Measurements from ENCODE around the gene PLD1. TPM values are rescaled to one million over a fixed set of nuclear protein-coding genes. Genes with fewer than 3 reads are reported as not detected.
"Not testable (repeated sequence)": the region's sequence is repeated elsewhere in the genome, so short reads cannot be mapped to it uniquely, and the experiment has no call there.

The PLD1 gene
- total RNA-seq, 1 donor from 2014 or later = 43.7 TPM

- no peak for DNase-seq (ENCODE audit: low spot score)
Measured at GRCh38 chr3:171615686-171616085, 194.6 kb downstream of the PLD1 start.

DNA sequence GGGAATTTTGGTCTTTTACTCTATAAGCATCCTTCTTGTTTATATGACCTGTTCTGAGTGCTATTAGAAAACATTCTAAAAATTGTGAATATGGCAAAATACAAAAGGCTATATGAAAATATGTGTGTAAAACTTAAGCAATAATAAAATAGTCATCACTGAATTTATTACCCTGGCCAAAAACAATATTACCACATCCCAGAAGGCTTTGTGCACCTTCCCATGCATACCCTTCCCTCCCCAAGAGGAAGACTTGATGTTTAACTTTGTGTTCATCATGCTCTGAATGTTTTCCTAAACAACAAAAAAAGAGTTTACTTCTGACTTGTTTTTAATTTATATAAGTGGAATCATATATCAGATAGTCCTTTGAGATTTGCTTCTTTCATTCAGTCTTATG is 195.0 kb downstream of the PLD1 start:
- DNase-seq (ENCODE audit: low spot score) = no peak

- DNase-seq (ENCODE audit: low spot score) = no peak
Measured at GRCh38 chr3:171614318-171614921, 195.9 kb downstream of the PLD1 start.

DNA sequence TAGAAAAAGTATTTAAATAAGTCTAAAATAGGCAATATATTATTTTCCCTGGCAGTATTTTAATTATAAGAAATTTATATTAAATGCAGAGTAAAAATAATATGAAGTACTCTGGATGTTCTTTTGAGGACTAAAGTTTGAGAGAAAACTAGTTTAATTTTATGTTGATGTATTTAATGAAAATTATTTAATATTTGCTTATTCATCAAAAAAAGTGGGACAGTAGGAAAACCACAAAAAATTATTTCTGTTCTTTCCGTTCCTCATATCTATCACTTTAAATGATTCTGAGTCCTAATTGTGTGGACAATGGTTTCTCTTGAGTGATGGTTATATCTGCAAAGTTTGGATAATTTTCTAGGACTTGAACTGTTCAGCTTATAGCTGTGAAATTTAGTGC is 202.8 kb downstream of the PLD1 start:
- DNase-seq (ENCODE audit: low spot score) = no peak

DNA sequence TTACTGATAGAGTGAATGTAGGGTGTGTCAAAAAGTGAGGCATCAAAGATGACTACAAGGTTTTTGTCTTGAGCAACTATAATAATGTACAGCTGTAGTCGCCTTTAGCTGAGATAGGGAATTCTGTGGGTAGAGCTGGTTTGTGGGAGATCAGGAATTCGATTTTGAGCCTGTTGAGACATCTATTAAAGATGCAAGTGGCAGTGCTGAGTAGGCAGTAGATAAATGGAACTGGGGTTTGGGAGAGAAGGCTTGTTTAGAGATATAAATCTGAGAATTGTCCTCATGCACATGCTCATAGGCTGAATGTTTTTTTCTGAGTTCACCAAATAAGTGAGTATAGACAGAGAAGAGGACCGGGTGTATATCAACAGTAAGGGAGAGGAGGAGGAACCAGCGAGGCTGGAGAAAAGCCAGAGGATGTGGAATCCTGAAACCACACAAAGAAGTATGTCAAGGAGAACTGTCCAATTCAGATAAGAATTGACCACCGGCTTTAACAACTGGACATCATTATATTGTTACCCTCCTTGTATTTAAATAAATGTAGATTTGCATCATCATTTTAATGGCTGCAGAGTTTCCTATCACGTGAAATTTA is 204.0 kb downstream of the PLD1 start:
- DNase-seq (ENCODE audit: low spot score) = no peak

DNA sequence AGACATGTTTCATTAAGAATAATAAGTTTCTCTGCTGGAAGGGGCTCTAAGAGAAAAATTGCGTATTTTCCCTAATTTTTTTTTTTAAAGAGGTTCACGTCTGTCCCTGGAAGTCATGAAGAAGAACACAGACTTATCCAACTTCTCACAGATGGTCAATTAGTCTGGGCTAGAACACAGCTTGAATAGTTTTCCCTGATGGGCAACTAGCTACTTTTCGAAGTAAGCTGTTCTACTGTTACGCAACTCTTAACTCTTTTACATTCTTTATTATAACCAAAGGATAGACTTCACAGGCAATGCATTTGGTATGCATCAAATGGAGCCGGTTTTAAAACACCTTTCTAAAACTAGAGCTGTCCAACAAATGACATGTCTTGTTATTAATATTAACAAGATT is 205.9 kb downstream of the PLD1 start:
- no peak for DNase-seq (ENCODE audit: low spot score)

DNA sequence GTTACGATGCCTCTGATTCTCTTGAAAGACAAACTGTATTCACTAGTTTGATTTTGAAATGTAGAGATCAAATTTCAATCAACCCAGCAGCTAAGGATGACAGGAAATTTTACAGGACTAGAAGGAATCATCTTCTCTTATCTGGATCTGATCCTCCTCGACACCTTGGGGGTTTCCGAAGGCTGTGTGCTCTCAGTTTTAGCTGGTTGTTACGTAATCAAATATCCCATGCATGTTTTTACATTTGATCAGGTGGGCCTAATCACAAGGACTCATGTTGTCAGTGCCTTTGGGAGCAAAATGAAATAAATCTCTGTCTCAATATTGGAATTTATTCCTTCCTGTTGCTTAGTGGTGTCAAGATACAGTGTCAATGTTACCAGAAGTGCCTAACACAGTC is 208.2 kb downstream of the PLD1 start:
- no peak for DNase-seq (ENCODE audit: low spot score)

GRCh38 chr3:171600030-171600429 is 210.3 kb downstream of the PLD1 start:
- DNase-seq (ENCODE audit: low spot score) = no peak

GRCh38 chr3:171598990-171599389 is 211.3 kb downstream of the PLD1 start:
- DNase-seq (ENCODE audit: low spot score) = no peak

DNA sequence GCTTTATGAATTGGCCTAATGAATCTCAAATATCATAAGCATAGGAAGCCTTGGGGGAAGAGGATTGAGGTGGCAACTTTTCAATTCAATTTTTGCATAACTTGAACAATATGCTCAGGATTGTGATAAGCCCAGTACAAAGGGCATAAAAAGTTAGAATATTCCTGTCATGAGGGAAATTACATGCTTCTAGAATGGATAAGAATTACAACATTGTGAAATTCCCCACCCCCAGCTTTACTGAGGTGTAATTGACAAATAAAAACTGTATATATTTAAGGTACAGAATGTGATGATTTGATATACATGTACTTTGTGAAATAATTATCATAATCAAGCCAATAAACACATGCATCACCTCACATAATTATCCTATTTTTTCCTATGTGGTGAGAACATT is 217.5 kb downstream of the PLD1 start:
- DNase-seq (ENCODE audit: low spot score) = no peak

DNA sequence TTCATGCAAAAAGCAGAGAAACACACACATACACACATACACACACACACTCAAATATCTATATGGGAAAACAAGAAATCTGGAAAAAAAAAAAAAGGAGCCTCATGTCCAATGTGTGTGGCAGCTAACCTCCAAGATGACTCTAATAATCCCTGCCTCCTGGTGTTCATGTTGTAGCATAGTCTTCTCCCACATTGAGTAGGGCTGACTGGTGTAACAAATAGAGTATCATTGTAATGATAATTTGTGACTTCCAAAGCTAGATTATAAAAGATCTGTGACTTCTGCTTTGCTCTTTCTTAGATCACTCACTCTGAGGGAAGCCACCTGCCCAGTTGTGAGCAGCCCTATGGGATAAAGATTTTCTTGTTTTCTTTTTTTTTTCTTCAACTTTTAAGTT is 219.2 kb downstream of the PLD1 start:
- DNase-seq (ENCODE audit: low spot score) = no peak

DNA sequence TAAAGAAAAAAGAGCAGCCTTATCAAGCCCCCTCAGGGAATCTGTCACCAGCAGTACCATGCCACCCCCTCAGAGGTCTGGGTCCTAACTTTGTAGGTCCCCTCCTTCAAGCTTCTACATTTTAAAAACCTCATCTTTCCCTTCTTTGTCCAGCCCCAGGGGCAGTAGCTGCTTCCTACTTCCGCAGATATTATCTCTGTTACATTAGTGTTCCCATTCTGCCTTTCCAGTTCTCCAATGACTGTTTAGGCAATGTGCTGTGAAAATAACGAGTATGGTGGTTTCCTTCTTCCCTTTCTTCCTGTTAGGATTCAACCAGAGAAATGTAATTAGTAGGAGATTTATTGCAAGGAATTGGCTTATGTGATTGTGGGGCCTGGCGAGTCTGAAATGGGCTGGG is 224.0 kb downstream of the PLD1 start:
- no peak for DNase-seq (ENCODE audit: low spot score)

GRCh38 chr3:171585039-171585438 is 225.2 kb downstream of the PLD1 start:
- no peak for DNase-seq (ENCODE audit: low spot score)

GRCh38 chr3:171584100-171584499 is 226.2 kb downstream of the PLD1 start:
- DNase-seq (ENCODE audit: low spot score) = no peak

- no peak for DNase-seq (ENCODE audit: low spot score)
Measured at GRCh38 chr3:171574556-171575240, 235.6 kb downstream of the PLD1 start.

DNA sequence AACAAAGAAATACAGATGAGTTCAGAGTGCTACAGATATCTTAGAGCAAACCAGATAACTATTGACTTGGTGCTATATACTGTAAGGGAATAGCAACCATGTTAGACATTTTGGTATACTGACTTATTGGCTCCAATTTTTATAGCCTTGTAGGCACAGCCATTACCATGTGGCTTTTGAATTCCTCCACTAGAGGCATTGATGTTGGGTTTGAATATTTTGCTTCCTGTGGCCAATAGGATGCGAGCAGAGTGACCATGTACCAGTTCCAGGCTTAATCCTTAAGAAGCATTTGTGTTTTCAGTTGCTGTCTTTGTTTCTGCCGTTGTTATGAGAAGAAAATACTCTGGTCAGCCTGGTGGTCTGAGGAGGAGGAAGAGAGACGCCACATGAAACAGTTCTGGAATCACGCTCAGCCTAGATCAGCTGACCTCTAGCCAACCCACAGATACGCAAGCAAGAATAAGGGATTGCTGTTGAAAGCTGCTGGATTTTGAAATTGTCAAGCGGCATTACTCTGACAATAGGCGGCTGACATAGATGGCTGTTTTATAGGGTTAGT is 240.6 kb downstream of the PLD1 start:
- no peak for DNase-seq (ENCODE audit: low spot score)

- DNase-seq (ENCODE audit: low spot score) = no peak
Measured at GRCh38 chr3:171568766-171569165, 241.5 kb downstream of the PLD1 start.

- DNase-seq (ENCODE audit: low spot score) = no peak
Measured at GRCh38 chr3:171566803-171567422, 243.4 kb downstream of the PLD1 start.

- no peak for DNase-seq (ENCODE audit: low spot score)
Measured at GRCh38 chr3:171565481-171566058, 244.7 kb downstream of the PLD1 start.

GRCh38 chr3:171564748-171565480 is 245.4 kb downstream of the PLD1 start:
- no peak for DNase-seq (ENCODE audit: low spot score)

DNA sequence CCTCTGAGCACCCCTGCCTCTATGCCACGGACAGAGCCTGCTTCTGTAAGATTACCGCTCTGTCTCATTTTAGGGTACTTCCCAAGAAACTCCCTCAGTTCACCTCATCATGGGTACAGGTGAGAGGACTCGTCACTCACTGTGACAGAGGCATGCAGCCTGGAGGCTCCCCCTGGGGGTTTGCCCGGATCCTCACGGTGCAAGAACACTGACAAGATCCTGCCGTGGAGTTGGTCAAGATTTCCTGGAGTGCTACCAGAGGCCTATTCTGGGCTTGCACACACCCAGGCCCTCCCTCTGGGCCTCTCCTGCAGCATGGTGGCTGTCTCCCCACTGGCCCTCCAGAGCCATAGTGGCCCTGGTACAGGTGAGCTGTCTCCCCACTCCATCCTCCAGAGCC is 247.0 kb downstream of the PLD1 start:
- DNase-seq (ENCODE audit: low spot score) = no peak

GRCh38 chr3:171562459-171562858 is 247.8 kb downstream of the PLD1 start:
- DNase-seq (ENCODE audit: low spot score) = not testable (repeated sequence)
